Spleen (tissue), 11 donors: ENCODE measurements around the gene ATXN7. TPM values are rescaled to one million over a fixed set of nuclear protein-coding genes. Genes with fewer than 3 reads are reported as not detected.

Source experiments
- DNase-seq: peaks from one replicate; pipeline ENCODE4 v3.0.0-alpha.2; 2020
- H3K27ac ChIP-seq, 8 donors: fragments of 200-600 bp; sonication (generic) in 7 of 8; 1 replicate in 4 of 8; 2 replicates in 4 of 8; pipeline versions ENCODE4 v1.5.0 to v1.8.0; 2016 to 2021; ENCODE audit warnings: inconsistent platforms in 4 of 8, mild to moderate bottlenecking in 4 of 8, moderate library complexity in 1 of 8
- H3K27me3 ChIP-seq, 7 donors: fragments of 200-600 bp; sonication (generic) in 6 of 7; replicated peaks in 1 of 7; 1 replicate in 4 of 7; 2 replicates in 3 of 7; pipeline versions ENCODE4 v1.5.0 to v1.8.0; 2016 to 2021; ENCODE audit warnings: inconsistent platforms in 3 of 7, mild to moderate bottlenecking in 1 of 7
- H3K36me3 ChIP-seq, 6 donors: fragments of 200-600 bp; sonication (generic) in 5 of 6; 1 replicate in 4 of 6; 2 replicates in 2 of 6; pipeline versions ENCODE4 v1.5.0 to v1.8.0; 2016 to 2021; ENCODE audit warnings: inconsistent platforms in 2 of 6
- H3K4me1 ChIP-seq, 6 donors: fragments of 200-600 bp; sonication (generic) in 5 of 6; 1 replicate in 3 of 6; 2 replicates in 3 of 6; pipeline versions ENCODE4 v1.5.0 to v1.8.0; 2016 to 2021; ENCODE audit warnings: inconsistent platforms in 3 of 6
- H3K4me3 ChIP-seq, 8 donors: fragments of 200-600 bp; sonication (generic) in 7 of 8; 1 replicate in 4 of 8; 2 replicates in 4 of 8; pipeline versions ENCODE4 v1.5.0 to v1.8.0; 2016 to 2021; ENCODE audit warnings: inconsistent platforms in 4 of 8, mild to moderate bottlenecking in 4 of 8, moderate library complexity in 2 of 8
- H3K9me3 ChIP-seq, 8 donors: fragments of 200-600 bp; sonication (generic) in 7 of 8; 1 replicate in 4 of 8; 2 replicates in 4 of 8; pipeline versions ENCODE4 v1.5.0 to v1.8.0; 2016 to 2021; ENCODE audit warnings: inconsistent platforms in 4 of 8
- CTCF ChIP-seq, 11 experiments: fragments of 200-600 bp in 7 of 11; fragments of 450-650 bp in 4 of 11; sonication (generic) in 4 of 11; IDR thresholded peaks in 8 of 11; conservative IDR thresholded peaks in 3 of 11; 1 replicate in 7 of 11; 2 replicates in 4 of 11; pipeline versions ENCODE4 v1.4.0 to v1.8.0; 2016 to 2021; ENCODE audit warnings: antibody characterized with exemption in 11 of 11, inconsistent platforms in 4 of 11, mild to moderate bottlenecking in 1 of 11
- POLR2A ChIP-seq, 3 donors: fragments of 450-650 bp; IDR thresholded peaks; one replicate each; pipeline ENCODE4 v1.5.1; 2017; ENCODE audit warnings: antibody characterized with exemption in 3 of 3, mild to moderate bottlenecking in 1 of 3
- POLR2AphosphoS5 ChIP-seq, 3 donors: sonication (generic); formaldehyde crosslinking; IDR thresholded peaks; one replicate each; pipeline ENCODE4 v1.5.1; 2017; ENCODE audit warnings: antibody characterized with exemption in 3 of 3
- WGBS, 5 donors: extraction: QIAGEN DNeasy Blood & Tissue Kit in 3 of 5; methylation state at CpG; one replicate each; pipeline versions ENCODE4 v1.1.5 to v1.1.7; 2013 to 2018; 5-methylcytosine and 5-hydroxymethylcytosine counted together
- intact Hi-C: fragments of 100-400 bp; cut with DNase I; formaldehyde crosslinking; loops from one replicate; pipeline ENCODE4 v1.15.0; 2023; ENCODE audit warnings: low total_unique reads
- polyA plus RNA-seq, 3 donors: library from polyadenylated mRNA; stranded (reverse); fragments of 200-250 nt; gene quantifications; one replicate each; pipeline ENCODE4 v1.2.1, GENCODE V29; 2013
- total RNA-seq, 7 donors: library from RNA; depleted of rRNA in 3 of 7; stranded (reverse); fragments of >200 nt in 3 of 7; fragmentation: NEBNext Ultra II Directional in 4 of 7; extraction: Animal tissue kit (Norgen Biotek cat#: 25700) in 4 of 7; gene quantifications; one replicate each; pipeline versions ENCODE4 v1.1.0 to v1.2.1, GENCODE V29; 2016 to 2021
- donor health status: healthy with polysubstance abuse.
- donor health status: DM: no; HTN: no; CAD: no; lungs with moderate emphysema.
- donor health status: DM: no; HTN: no; CAD: no.
- donor health status: Bipolar disorder and iron deficiency.
- donor health status: healthy.
- donor health status: DM: no; HTN: no; CAD: no.
- donor health status: DM: yes; HTN: yes; CAD: no.

Gene ATXN7
- total and polyA plus RNA-seq, 10 donors, result 1.9 to 91.8 (median 54.7) TPM

GRCh38 chr3:63880653-63881052, 17.0 kb downstream of the ATXN7 start:
- intact Hi-C loops, result no loop called here
- peaks cover 0 to 56% (median 17%) of the 10 kb centered on the region in 6 donors for H3K4me1 ChIP-seq
- H3K27me3 ChIP-seq, result no peaks in the 10 kb centered on the region
- H3K36me3 ChIP-seq, result no peaks in the 10 kb centered on the region
- 93 to 98% (median 94%) methylated on average over 5 of the region's 5 CpGs for WGBS, 5 donors
- H3K4me3 ChIP-seq, result no peak overlapping the region
- no peaks in the 10 kb centered on the region for H3K9me3 ChIP-seq
- DNase-seq, result no peak
- TF ChIP-seq POLR2A (IDR thresholded peaks at IDR 0.05), result no peak
- TF ChIP-seq POLR2AphosphoS5 (IDR thresholded peaks at IDR 0.05), result no peak
- TF ChIP-seq CTCF (IDR thresholded peaks at IDR 0.05 in 8 of 11, conservative IDR thresholded peaks at IDR 0.05 in 3 of 11), result no peak
- H3K27ac ChIP-seq, result no peak overlapping the region

DNA sequence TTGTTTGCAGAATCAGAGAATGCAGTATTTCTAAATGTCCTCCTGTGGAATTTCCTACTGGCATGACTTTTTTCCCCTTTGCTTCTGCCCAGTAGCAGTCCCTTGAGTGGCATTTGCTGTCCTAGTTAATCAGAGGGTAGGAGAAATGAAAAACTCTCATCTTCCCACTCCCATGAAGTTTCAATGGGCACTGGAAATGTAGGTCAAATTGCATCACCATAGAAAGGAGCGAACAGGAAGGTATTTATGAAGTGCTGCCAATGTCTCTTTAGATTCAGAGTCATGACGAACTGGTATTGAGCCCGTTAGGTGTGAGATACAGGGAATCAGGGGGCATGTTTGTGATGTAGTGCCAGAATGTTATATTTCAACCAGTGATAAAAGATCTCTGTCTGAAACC, 23.2 kb downstream of the ATXN7 start:
- WGBS, 5 donors, result 72 to 86% (median 79%) methylated on average over 3 of the region's 3 CpGs
- H3K27me3 ChIP-seq, result no peaks in the 10 kb centered on the region
- intact Hi-C loops, result no loop called here

GRCh38 chr3:63891518-63891917, 27.9 kb downstream of the ATXN7 start:
- TF ChIP-seq CTCF (IDR thresholded peaks at IDR 0.05 in 8 of 11, conservative IDR thresholded peaks at IDR 0.05 in 3 of 11) (no peak), POLR2A (IDR thresholded peaks at IDR 0.05) (no peak), POLR2AphosphoS5 (IDR thresholded peaks at IDR 0.05) (no peak)
- intact Hi-C loops, result no loop called here
- no peak for DNase-seq
- H3K27me3 ChIP-seq, result no peaks in the 10 kb centered on the region
- no peaks in the 10 kb centered on the region for H3K9me3 ChIP-seq
- H3K27ac ChIP-seq, result no peak overlapping the region
- H3K4me3 ChIP-seq, result no peak overlapping the region
- peaks cover 6 to 45% (median 19%) of the 10 kb centered on the region in 6 donors for H3K4me1 ChIP-seq
- H3K36me3 ChIP-seq, result peaks cover 0 to 12% (median 0%) of the 10 kb centered on the region in 6 donors
- WGBS, 5 donors, result 97 to 99% (median 98%) methylated on average over 5 of the region's 5 CpGs

More for the DNA sequence above, 23.2 kb downstream of the ATXN7 start:
- H3K4me1 ChIP-seq, result peaks cover 0 to 33% (median 4%) of the 10 kb centered on the region in 6 donors
- no peak overlapping the region for H3K27ac ChIP-seq
- H3K4me3 ChIP-seq, result no peak overlapping the region
- TF ChIP-seq POLR2A (IDR thresholded peaks at IDR 0.05) (no peak), CTCF (IDR thresholded peaks at IDR 0.05 in 8 of 11, conservative IDR thresholded peaks at IDR 0.05 in 3 of 11) (no peak), POLR2AphosphoS5 (IDR thresholded peaks at IDR 0.05) (no peak)
- no peaks in the 10 kb centered on the region for H3K9me3 ChIP-seq
- peaks cover 0 to 12% (median 0%) of the 10 kb centered on the region in 6 donors for H3K36me3 ChIP-seq
- no peak for DNase-seq

GRCh38 chr3:63892773-63893352, 29.2 kb downstream of the ATXN7 start:
- intact Hi-C loops, result no loop called here
- Histone ChIP-seq H3K9me3 (no peaks in the 10 kb centered on the region), H3K27me3 (no peaks in the 10 kb centered on the region), H3K27ac (no peak overlapping the region), H3K36me3 (peaks cover 0 to 12% (median 0%) of the 10 kb centered on the region in 6 donors), H3K4me3 (no peak overlapping the region), H3K4me1 (peaks cover 5 to 47% (median 24%) of the 10 kb centered on the region in 6 donors)
- TF ChIP-seq CTCF (IDR thresholded peaks at IDR 0.05 in 8 of 11, conservative IDR thresholded peaks at IDR 0.05 in 3 of 11) (no peak), POLR2AphosphoS5 (IDR thresholded peaks at IDR 0.05) (no peak), POLR2A (IDR thresholded peaks at IDR 0.05) (no peak)
- WGBS, 5 donors, result 94 to 100% (median 100%) methylated on average over 1 of the region's 1 CpG
- no peak for DNase-seq
